ENCODE data around the gene ZNF792. TPM values are rescaled to one million over a fixed set of nuclear protein-coding genes. Genes with fewer than 3 reads are reported as not detected.

Gene ZNF792
- total RNA-seq, 1 donor from 2014 or later: 5.0 TPM

GRCh38 chr19:34991542-34992333 lies 27.7 kb upstream of the ZNF792 start:
- no peak for DNase-seq
- Mint-ChIP-seq H3K36me3 (ENCODE audit: low read depth) (peaks cover 2% of the 10 kb centered on the region), H3K4me1 (peaks cover 22% of the 10 kb centered on the region), H3K27ac (peak overlapping the region; percentile 94), H3K27me3 (peaks cover 2% of the 10 kb centered on the region), H3K4me3 (no peak overlapping the region), H3K9me3 (no peaks in the 10 kb centered on the region)
- intact Hi-C loops (cut with micrococcal nuclease): loop anchor here (2.0 kb wide), 1 partner anchor 19 kb away; no protein-coding TSS in a partner anchor

- Mint-ChIP-seq H3K27me3 (peaks cover 2% of the 10 kb centered on the region), H3K27ac (peak overlapping the region; percentile 94), H3K9me3 (no peaks in the 10 kb centered on the region), H3K4me1 (peaks cover 24% of the 10 kb centered on the region), H3K4me3 (peak overlapping the region; percentile 31), H3K36me3 (ENCODE audit: low read depth) (peaks cover 2% of the 10 kb centered on the region)
- intact Hi-C loops (cut with micrococcal nuclease): loop anchor here (1.0 to 2.0 kb wide), 2 partner anchors 11 to 18 kb away; no protein-coding TSS in a partner anchor
- DNase-seq: no peak
These were observed 26.7 kb upstream of the ZNF792 start for GRCh38 chr19:34990578-34991192.

DNA sequence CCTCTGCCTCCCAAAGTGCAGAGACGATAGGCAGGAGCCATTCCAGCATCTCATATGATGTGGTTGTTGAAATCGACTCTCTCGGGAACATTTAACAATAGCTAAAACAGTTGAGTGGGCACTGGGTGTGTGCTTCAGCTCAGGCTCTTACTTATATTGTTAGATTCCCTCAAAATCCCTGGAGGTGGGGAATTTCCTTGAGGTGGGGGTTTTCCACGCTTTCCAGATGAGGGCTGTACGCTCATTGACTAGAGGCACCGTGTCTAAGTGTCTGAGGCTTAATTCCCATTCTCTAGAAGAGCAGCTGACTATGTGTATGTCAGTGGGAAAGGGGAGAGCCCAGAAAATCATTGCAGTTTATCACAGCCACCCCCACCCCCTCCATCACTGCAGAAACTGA lies 25.3 kb upstream of the ZNF792 start:
- Mint-ChIP-seq H3K4me3 (no peak overlapping the region), H3K27me3 (peaks cover 2% of the 10 kb centered on the region), H3K36me3 (ENCODE audit: low read depth) (peaks cover 2% of the 10 kb centered on the region), H3K9me3 (no peaks in the 10 kb centered on the region), H3K27ac (peak overlapping the region; percentile 64), H3K4me1 (peaks cover 30% of the 10 kb centered on the region)
- no peak for DNase-seq
- intact Hi-C loops (cut with micrococcal nuclease): no loop called here

- no peak overlapping the region for H3K4me3 Mint-ChIP-seq
- no peaks in the 10 kb centered on the region for H3K9me3 Mint-ChIP-seq
- peaks cover 30% of the 10 kb centered on the region for H3K4me1 Mint-ChIP-seq
- DNase-seq: no peak
- intact Hi-C loops (cut with micrococcal nuclease): no loop called here
- H3K27ac Mint-ChIP-seq: no peak overlapping the region
- H3K27me3 Mint-ChIP-seq: peaks cover 2% of the 10 kb centered on the region
- peaks cover 2% of the 10 kb centered on the region for H3K36me3 Mint-ChIP-seq (ENCODE audit: low read depth)
These were observed 24.1 kb upstream of the ZNF792 start for GRCh38 chr19:34988119-34988518.

- Mint-ChIP-seq H3K4me1 (peaks cover 24% of the 10 kb centered on the region), H3K9me3 (no peaks in the 10 kb centered on the region), H3K4me3 (peak overlapping the region; percentile 10), H3K27ac (peak overlapping the region; percentile 67), H3K36me3 (ENCODE audit: low read depth) (no peaks in the 10 kb centered on the region), H3K27me3 (peaks cover 4% of the 10 kb centered on the region)
- DNase-seq: peak; percentile 76
- intact Hi-C loops (cut with micrococcal nuclease): no loop called here
These were observed 21.4 kb upstream of the ZNF792 start for GRCh38 chr19:34985249-34986022.

DNA sequence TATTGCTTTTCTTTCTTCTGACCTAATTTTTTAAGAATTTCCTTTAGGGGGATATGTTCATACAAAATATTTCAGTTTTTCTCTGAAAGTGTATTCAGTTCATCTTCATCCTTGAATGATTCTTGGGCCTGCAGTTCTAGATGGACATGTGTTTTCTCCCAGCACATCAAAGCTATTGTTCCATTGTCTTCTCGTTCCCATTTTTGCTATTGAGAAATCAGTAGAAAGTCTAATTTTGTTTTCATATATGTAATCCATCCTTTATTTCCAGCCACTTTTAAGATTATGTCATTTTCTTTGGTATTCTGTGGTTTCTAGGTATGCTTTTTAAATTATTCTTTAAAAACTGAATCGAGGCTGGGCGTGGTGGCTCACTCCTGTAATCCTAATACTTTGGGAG lies 20.3 kb upstream of the ZNF792 start:
- intact Hi-C loops (cut with micrococcal nuclease): no loop called here
- H3K4me1 Mint-ChIP-seq: peaks cover 18% of the 10 kb centered on the region

GRCh38 chr19:34983786-34984185 lies 19.8 kb upstream of the ZNF792 start:
- peaks cover 13% of the 10 kb centered on the region for H3K4me1 Mint-ChIP-seq
- DNase-seq: no peak
- no peak overlapping the region for H3K27ac Mint-ChIP-seq
- H3K27me3 Mint-ChIP-seq: peaks cover 7% of the 10 kb centered on the region
- no peaks in the 10 kb centered on the region for H3K36me3 Mint-ChIP-seq (ENCODE audit: low read depth)
- no peak overlapping the region for H3K4me3 Mint-ChIP-seq
- intact Hi-C loops (cut with micrococcal nuclease): no loop called here
- no peaks in the 10 kb centered on the region for H3K9me3 Mint-ChIP-seq

More for the DNA sequence above, 20.3 kb upstream of the ZNF792 start:
- Mint-ChIP-seq H3K27me3 (peaks cover 5% of the 10 kb centered on the region), H3K9me3 (no peaks in the 10 kb centered on the region), H3K36me3 (ENCODE audit: low read depth) (no peaks in the 10 kb centered on the region), H3K27ac (no peak overlapping the region), H3K4me3 (no peak overlapping the region)
- DNase-seq: no peak

- Mint-ChIP-seq H3K36me3 (ENCODE audit: low read depth) (no peaks in the 10 kb centered on the region), H3K4me1 (peaks cover 9% of the 10 kb centered on the region)
These were observed 18.2 kb upstream of the ZNF792 start for GRCh38 chr19:34982275-34982674.

GRCh38 chr19:34979819-34980640 lies 16.0 kb upstream of the ZNF792 start:
- Mint-ChIP-seq H3K27ac (no peak overlapping the region), H3K4me1 (peaks cover 3% of the 10 kb centered on the region), H3K9me3 (peaks cover 7% of the 10 kb centered on the region), H3K36me3 (ENCODE audit: low read depth) (no peaks in the 10 kb centered on the region), H3K4me3 (no peak overlapping the region), H3K27me3 (peaks cover 7% of the 10 kb centered on the region)
- intact Hi-C loops (cut with micrococcal nuclease): no loop called here
- no peak for DNase-seq

More at GRCh38 chr19:34982275-34982674, 18.2 kb upstream of the ZNF792 start:
- Mint-ChIP-seq H3K9me3 (no peaks in the 10 kb centered on the region), H3K4me3 (no peak overlapping the region), H3K27me3 (peaks cover 7% of the 10 kb centered on the region), H3K27ac (no peak overlapping the region)
- intact Hi-C loops (cut with micrococcal nuclease): no loop called here
- no peak for DNase-seq

DNA sequence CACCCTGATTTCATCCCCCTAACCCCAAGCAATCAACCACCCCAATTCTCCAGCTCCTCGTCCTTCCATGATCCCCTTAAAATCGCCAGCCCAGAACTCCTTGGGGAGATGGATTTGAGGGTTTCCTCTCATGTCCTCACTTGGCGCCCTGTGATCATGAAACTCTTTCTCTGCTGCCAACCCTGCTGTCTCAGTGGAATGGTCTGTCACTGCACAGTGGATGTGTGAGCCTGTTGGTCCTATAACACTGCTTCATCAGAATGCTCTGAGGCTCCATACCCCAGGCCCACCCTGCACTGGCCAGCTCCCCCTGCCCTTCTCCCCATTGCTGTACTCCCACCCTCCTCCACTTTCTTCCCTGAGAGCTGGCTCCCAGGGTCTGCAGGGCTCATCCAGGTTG lies 12.6 kb upstream of the ZNF792 start:
- H3K36me3 Mint-ChIP-seq (ENCODE audit: low read depth): no peaks in the 10 kb centered on the region
- H3K4me1 Mint-ChIP-seq: peaks cover 14% of the 10 kb centered on the region
- no peak for DNase-seq
- H3K9me3 Mint-ChIP-seq: peaks cover 7% of the 10 kb centered on the region
- intact Hi-C loops (cut with micrococcal nuclease): no loop called here
- no peak overlapping the region for H3K27ac Mint-ChIP-seq
- no peak overlapping the region for H3K4me3 Mint-ChIP-seq
- H3K27me3 Mint-ChIP-seq: peaks cover 3% of the 10 kb centered on the region

GRCh38 chr19:34975056-34975455 lies 11.0 kb upstream of the ZNF792 start:
- Mint-ChIP-seq H3K27ac (peak overlapping the region; percentile 45), H3K9me3 (peaks cover 7% of the 10 kb centered on the region), H3K4me3 (no peak overlapping the region), H3K36me3 (ENCODE audit: low read depth) (no peaks in the 10 kb centered on the region), H3K4me1 (peaks cover 14% of the 10 kb centered on the region), H3K27me3 (peaks cover 3% of the 10 kb centered on the region)
- DNase-seq: no peak
- intact Hi-C loops (cut with micrococcal nuclease): no loop called here

GRCh38 chr19:34974646-34975045 lies 10.6 kb upstream of the ZNF792 start:
- Mint-ChIP-seq H3K27ac (no peak overlapping the region), H3K4me3 (no peak overlapping the region), H3K9me3 (peaks cover 7% of the 10 kb centered on the region), H3K27me3 (peaks cover 3% of the 10 kb centered on the region), H3K36me3 (ENCODE audit: low read depth) (no peaks in the 10 kb centered on the region), H3K4me1 (peaks cover 14% of the 10 kb centered on the region)
- DNase-seq: no peak
- intact Hi-C loops (cut with micrococcal nuclease): no loop called here

DNA sequence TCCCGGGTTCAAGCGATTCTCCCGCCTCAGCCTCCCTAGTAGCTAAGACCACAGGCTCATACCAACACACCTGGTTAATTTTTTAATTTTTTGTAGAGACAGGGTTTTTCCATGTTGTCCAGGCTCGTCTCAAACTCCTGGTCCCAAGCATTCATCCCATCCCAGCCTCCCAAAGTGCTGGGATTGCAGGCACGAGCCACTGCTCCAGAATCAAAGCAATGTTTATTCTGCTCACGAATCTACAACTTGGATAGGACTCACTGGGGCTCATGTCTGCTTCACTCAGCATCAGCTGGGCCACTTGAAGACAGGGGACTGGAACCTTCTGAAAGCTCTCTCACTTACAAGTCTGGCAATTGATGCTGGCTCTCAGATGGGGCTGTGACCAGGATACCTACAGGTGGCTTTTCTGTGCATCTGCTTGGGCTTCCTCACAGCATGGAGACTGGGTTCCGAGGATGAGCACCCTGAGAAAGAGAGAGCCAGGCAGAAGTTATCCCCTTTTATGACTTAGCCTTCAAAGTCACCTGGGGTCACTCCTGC lies 8.2 kb upstream of the ZNF792 start:
- intact Hi-C loops (cut with micrococcal nuclease): loop anchor here (2.0 kb wide), 1 partner anchor 19 kb away; no protein-coding TSS in a partner anchor
- Mint-ChIP-seq H3K36me3 (ENCODE audit: low read depth) (no peaks in the 10 kb centered on the region), H3K4me1 (peaks cover 14% of the 10 kb centered on the region), H3K9me3 (peaks cover 15% of the 10 kb centered on the region), H3K27me3 (no peaks in the 10 kb centered on the region), H3K4me3 (no peak overlapping the region), H3K27ac (no peak overlapping the region)
- DNase-seq: no peak
